Brain microvascular endothelial cell (primary cell): ENCODE data around the gene ZNF223.

Source experiments
- DNase-seq: peaks from one replicate; pipeline ENCODE4 v3.0.0-alpha.2; 2020
- H3K27ac ChIP-seq: fragments of 250-450 bp; sonication (Bioruptor Pico); 2 replicates; pipeline ENCODE4 v1.5.1; 2020; ENCODE audit warnings: mild to moderate bottlenecking, moderate library complexity
- H3K27me3 ChIP-seq: fragments of 250-450 bp; sonication (Bioruptor Pico); replicated peaks from 2 replicates; pipeline ENCODE4 v1.5.1; 2020; ENCODE audit warnings: mild to moderate bottlenecking
- H3K36me3 ChIP-seq: fragments of 250-450 bp; sonication (Bioruptor Pico); replicated peaks from 2 replicates; pipeline ENCODE4 v1.5.1; 2020; ENCODE audit warnings: mild to moderate bottlenecking
- H3K4me3 ChIP-seq: 2 replicates; pipeline ENCODE4 v1.5.1; 2011; ENCODE audit warnings: low read depth, mild to moderate bottlenecking, control low read depth, low read length, moderate library complexity
- in situ Hi-C: cut with HindIII; loops from 2 replicates; pipeline ENCODE4 v1.10.0; 2017; ENCODE audit warnings: low sequenced_read_pairs, low pct_ligation_motif_present
- TF ChIP-seq, protein P1 (sequence below): IDR thresholded peaks from 2 replicates; pipeline ENCODE4 v1.5.1; 2011; ENCODE audit warnings: low read depth, mild to moderate bottlenecking, moderate library complexity, low read length, control low read depth, inconsistent platforms; ENCODE audit errors: missing control alignments

ZNF223 gene

DNA sequence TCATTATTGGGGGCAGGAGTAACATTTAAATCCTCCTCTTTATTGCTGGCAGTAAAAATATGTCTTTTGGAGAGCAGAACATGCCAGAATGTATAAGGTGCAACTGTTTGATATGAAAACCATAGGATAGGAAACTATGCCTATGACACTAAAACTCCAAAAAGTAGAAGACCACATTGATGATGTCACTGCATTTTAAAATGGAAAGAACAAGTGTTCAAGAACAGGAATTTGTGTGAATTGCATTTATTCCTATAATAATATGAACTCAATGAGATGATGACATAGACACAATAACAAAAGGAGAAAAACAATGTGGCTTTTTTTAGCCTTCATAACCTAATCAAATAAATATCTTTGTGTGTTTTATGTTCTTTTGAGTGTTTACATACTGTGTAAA lies 57.6 kb downstream of the ZNF223 start:
- in situ Hi-C loops = no loop called here
- TF ChIP-seq, protein P1, sequence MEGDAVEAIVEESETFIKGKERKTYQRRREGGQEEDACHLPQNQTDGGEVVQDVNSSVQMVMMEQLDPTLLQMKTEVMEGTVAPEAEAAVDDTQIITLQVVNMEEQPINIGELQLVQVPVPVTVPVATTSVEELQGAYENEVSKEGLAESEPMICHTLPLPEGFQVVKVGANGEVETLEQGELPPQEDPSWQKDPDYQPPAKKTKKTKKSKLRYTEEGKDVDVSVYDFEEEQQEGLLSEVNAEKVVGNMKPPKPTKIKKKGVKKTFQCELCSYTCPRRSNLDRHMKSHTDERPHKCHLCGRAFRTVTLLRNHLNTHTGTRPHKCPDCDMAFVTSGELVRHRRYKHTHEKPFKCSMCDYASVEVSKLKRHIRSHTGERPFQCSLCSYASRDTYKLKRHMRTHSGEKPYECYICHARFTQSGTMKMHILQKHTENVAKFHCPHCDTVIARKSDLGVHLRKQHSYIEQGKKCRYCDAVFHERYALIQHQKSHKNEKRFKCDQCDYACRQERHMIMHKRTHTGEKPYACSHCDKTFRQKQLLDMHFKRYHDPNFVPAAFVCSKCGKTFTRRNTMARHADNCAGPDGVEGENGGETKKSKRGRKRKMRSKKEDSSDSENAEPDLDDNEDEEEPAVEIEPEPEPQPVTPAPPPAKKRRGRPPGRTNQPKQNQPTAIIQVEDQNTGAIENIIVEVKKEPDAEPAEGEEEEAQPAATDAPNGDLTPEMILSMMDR = no peak
- H3K4me3 ChIP-seq = no peak overlapping the region
- H3K36me3 ChIP-seq = peaks cover 30% of the 10 kb centered on the region
- H3K27ac ChIP-seq = no peak overlapping the region
- DNase-seq = no peak
- no peaks in the 10 kb centered on the region for H3K27me3 ChIP-seq

DNA sequence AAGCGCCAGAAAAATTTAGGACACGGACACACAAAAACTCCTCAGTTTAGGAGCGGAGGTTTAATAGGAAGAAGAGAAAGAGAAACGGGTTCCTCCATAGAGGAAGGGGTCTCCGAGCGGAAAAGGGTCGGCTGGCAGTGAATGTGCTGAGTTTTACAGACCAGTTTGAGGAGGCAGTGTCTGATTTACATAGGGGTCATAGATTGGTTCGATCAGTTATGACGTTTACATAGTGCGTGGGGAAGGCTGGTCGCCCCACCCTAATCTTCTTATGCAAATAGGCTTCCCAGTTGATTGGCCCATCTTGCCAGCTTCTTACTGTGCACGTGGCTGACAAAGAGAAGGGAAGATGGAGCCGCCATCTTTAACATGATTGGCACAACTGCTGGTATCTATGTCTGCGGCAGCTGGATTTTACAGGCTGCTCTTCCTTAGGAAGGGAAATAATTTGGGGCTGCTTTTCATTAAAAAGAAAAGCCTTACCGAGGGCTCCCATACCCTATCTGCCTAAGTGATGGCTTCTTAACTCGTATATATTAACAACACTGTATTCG lies 60.2 kb downstream of the ZNF223 start:
- in situ Hi-C loops = no loop called here
- peak overlapping the region; percentile 91 for H3K4me3 ChIP-seq
- TF ChIP-seq, protein P1 = no peak
- peak; percentile 94 for DNase-seq
- H3K27me3 ChIP-seq = no peaks in the 10 kb centered on the region
- peak overlapping the region; percentile 67 for H3K27ac ChIP-seq
- H3K36me3 ChIP-seq = peaks cover 11% of the 10 kb centered on the region

DNA sequence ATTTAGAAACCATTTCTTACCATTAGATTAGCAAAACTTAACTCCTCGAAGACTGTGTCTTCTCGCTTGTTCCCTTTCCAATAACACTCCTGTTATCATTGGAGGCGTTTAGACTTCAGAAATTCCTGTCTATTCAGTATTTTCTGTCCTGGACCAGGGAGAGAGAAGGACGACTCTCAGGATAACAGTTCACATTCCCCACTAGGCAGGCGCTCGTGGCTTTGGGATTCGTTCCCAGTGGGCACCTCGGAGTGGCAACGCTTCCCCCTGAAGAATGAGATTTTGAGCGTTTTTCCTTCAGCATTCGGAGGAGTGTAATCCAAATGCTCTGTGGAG lies 60.9 kb downstream of the ZNF223 start:
- peak overlapping the region; percentile 67 for H3K27ac ChIP-seq
- TF ChIP-seq, protein P1 = no peak
- H3K36me3 ChIP-seq = peaks cover 3% of the 10 kb centered on the region
- peak overlapping the region; percentile 91 for H3K4me3 ChIP-seq
- no peak for DNase-seq
- in situ Hi-C loops = no loop called here
- H3K27me3 ChIP-seq = no peaks in the 10 kb centered on the region

DNA sequence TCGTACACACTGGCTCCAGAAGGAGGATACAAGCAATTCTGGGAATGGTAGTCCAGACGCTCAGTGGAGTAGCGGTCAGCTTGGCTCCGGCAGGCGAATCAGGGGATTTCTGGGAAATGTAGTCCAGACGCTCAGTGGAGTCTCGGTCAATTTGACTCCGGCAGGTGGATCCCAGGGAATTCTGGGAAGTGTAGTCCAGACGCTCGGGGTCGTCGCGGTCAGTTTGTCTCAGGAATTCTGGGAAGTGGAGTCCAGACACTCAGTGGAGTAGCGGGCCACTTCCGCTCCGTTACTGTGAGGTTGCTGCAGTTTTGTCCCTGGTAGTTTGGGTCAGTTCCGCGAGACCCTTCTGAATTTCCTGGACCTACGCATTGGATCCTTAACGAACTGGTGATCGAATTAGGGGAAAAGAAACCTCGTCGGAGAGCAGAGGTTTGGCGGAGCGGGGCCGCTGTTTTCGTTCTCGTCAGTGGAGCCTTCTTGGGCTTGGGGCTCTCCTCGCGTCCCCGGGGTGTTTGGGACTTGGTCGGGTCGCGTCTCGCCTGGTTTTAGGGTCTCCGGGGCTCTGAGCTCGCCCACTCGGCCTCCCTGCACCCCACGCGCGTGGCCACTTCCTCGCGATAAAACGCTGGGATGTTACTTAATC lies 61.4 kb downstream of the ZNF223 start, which contains the start of gene ZNF225:
Gene ZNF225 (plus strand): TSS at position 262 of the 646 bp plus-strand sequence. CDS start 2,429 bp downstream, outside the sequence.
- Histone ChIP-seq H3K27me3 (no peaks in the 10 kb centered on the region), H3K27ac (peak within 1 kb of the TSS; percentile 72), H3K36me3 (peaks cover 3% of the 10 kb centered on the region), H3K4me3 (peak within 1 kb of the TSS; percentile 91)
- TF ChIP-seq, protein P1 = peak; percentile 19
- DNase-seq = peak; percentile 99
- in situ Hi-C loops = no loop called here

DNA sequence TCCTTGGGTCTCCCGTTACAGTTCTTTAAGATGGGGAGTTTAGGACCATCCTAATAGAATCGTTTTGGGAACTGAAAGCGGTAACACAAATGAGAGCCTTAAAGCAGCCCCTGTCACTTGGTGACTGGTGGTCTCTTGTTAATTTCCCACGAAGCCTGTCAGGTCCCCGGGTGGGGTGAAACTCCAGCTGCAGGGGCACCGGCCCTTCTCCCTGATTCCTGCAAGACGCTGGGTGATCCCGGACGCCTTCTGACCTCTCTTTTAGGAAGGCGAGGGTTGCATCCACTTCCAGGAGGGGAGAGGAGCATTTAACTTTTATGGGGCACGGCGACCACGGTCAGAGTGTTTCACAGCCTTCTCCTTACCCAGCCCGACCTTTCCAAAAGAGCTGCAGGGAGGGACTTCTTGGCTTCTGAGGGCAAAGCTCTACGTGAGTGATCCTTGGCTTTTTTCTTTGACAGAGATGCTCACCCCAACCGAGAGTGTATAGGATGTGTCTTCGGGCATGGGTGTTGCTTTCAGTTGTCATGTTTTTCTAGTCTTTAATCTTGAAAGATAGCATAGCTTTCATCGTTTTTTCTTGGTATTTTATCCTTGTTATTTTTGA lies 62.1 kb downstream of the ZNF223 start:
- TF ChIP-seq, protein P1 = no peak
- peak overlapping the region; percentile 72 for H3K27ac ChIP-seq
- H3K36me3 ChIP-seq = peaks cover 6% of the 10 kb centered on the region
- H3K27me3 ChIP-seq = no peaks in the 10 kb centered on the region
- peak overlapping the region; percentile 91 for H3K4me3 ChIP-seq
- DNase-seq = no peak
- in situ Hi-C loops = no loop called here
